Keratinocyte (primary cell): ENCODE data around the gene CD27.

Experiments
- EZH2 ChIP-seq: IDR thresholded peaks from one replicate; pipeline ENCODE4 v1.6.1; 2012; ENCODE audit warnings: inconsistent platforms, mild to moderate bottlenecking, low read length, moderate library complexity
- TF ChIP-seq, protein P1 (sequence below), 3 experiments: IDR thresholded peaks in 1 of 3; conservative IDR thresholded peaks in 1 of 3; optimal IDR thresholded peaks in 1 of 3; 2 replicates in 2 of 3; 3 replicates in 1 of 3; pipeline versions ENCODE3 to v1.5.1; 2011; ENCODE audit warnings: low read length in 3 of 3, mild to moderate bottlenecking in 3 of 3, moderate library complexity in 2 of 3, control low read depth in 1 of 3, inconsistent platforms in 1 of 3; ENCODE audit not compliant: insufficient read depth in 2 of 3; ENCODE audit errors: extremely low read depth in 1 of 3

DNA sequence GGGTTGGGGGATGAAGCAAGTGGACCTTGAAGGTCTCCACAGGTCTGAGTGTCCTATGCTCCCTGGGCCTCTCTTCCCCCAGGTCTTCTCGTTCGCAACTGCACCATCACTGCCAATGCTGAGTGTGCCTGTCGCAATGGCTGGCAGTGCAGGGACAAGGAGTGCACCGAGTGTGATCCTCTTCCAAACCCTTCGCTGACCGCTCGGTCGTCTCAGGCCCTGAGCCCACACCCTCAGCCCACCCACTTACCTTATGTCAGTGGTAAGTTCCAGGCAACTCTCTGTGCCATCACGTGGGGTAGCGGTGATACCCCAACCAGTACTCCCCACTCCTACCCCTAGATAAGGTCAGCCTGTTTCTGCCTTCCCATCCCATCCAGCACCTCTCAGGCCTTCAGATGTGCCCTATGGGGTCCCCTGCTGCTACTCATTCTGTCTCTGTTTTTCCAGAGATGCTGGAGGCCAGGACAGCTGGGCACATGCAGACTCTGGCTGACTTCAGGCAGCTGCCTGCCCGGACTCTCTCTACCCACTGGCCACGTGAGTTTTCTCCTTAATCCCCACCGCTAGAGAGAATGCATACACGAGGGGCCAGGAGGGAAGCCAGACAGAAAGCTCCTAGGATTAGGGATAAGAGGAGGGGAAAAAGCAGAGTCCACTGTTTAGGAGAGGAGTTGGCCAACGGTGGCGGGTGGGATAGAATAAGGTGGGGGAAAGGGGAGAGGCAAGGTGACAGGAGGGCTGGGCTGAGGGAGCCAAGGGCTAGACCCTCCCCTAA lies 5.5 kb downstream of the CD27 start:
- TF ChIP-seq, protein P1, sequence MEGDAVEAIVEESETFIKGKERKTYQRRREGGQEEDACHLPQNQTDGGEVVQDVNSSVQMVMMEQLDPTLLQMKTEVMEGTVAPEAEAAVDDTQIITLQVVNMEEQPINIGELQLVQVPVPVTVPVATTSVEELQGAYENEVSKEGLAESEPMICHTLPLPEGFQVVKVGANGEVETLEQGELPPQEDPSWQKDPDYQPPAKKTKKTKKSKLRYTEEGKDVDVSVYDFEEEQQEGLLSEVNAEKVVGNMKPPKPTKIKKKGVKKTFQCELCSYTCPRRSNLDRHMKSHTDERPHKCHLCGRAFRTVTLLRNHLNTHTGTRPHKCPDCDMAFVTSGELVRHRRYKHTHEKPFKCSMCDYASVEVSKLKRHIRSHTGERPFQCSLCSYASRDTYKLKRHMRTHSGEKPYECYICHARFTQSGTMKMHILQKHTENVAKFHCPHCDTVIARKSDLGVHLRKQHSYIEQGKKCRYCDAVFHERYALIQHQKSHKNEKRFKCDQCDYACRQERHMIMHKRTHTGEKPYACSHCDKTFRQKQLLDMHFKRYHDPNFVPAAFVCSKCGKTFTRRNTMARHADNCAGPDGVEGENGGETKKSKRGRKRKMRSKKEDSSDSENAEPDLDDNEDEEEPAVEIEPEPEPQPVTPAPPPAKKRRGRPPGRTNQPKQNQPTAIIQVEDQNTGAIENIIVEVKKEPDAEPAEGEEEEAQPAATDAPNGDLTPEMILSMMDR (optimal IDR thresholded peaks at IDR 0.05 in 1 of 3, IDR thresholded peaks at IDR 0.05 in 1 of 3, conservative IDR thresholded peaks at IDR 0.05 in 1 of 3; ENCODE audit: extremely low read depth in 1 of 3, insufficient read depth in 2 of 3, low read length in 3 of 3): no peak
- no peak for TF ChIP-seq EZH2
